ENCODE measurements around the gene SLIT2.

The SLIT2 gene

GRCh38 chr4:20217951-20218350, 33.8 kb upstream of the SLIT2 start:
- H3K36me3 ChIP-seq (ENCODE audit: insufficient read depth, low read length), result no peaks in the 10 kb centered on the region
- no peak overlapping the region for H3K27ac ChIP-seq (ENCODE audit: low read depth, low read length, poor library complexity, severe bottlenecking)
- H3K79me2 ChIP-seq (ENCODE audit: insufficient read depth, low read length), result no peaks in the 10 kb centered on the region
- no peak overlapping the region for H3K4me2 ChIP-seq (ENCODE audit: low read length)
- no peaks in the 10 kb centered on the region for H3K27me3 ChIP-seq (ENCODE audit: insufficient read depth, low read length)
- no peak overlapping the region for H2AFZ ChIP-seq (ENCODE audit: low read length)
- no peak for TF ChIP-seq CTCF (IDR thresholded peaks at IDR 0.05; ENCODE audit: low read length)
- H3K9me3 ChIP-seq (ENCODE audit: low read length), result no peaks in the 10 kb centered on the region
- no peak overlapping the region for H3K9ac ChIP-seq (ENCODE audit: low read length)
- H3K4me3 ChIP-seq (ENCODE audit: low read depth, low read length, poor library complexity, severe bottlenecking), result no peak overlapping the region
- no peaks in the 10 kb centered on the region for H4K20me1 ChIP-seq (ENCODE audit: insufficient read depth, low read length)
- no peaks in the 10 kb centered on the region for H3F3A ChIP-seq (ENCODE audit: insufficient read depth, low read length)
- H3K4me1 ChIP-seq (ENCODE audit: insufficient read depth, low read length, severe bottlenecking), result no peaks in the 10 kb centered on the region
- H3K9me2 ChIP-seq (ENCODE audit: low read depth, low read length), result no peaks in the 10 kb centered on the region

- H3K4me2 ChIP-seq (ENCODE audit: low read length), result no peak overlapping the region
- no peak overlapping the region for H2AFZ ChIP-seq (ENCODE audit: low read length)
- H3K36me3 ChIP-seq (ENCODE audit: insufficient read depth, low read length), result no peaks in the 10 kb centered on the region
- H3F3A ChIP-seq (ENCODE audit: insufficient read depth, low read length), result no peaks in the 10 kb centered on the region
- H3K9me2 ChIP-seq (ENCODE audit: low read depth, low read length), result no peaks in the 10 kb centered on the region
- no peak overlapping the region for H3K4me3 ChIP-seq (ENCODE audit: low read depth, low read length, poor library complexity, severe bottlenecking)
- no peaks in the 10 kb centered on the region for H3K79me2 ChIP-seq (ENCODE audit: insufficient read depth, low read length)
- H3K9me3 ChIP-seq (ENCODE audit: low read length), result no peaks in the 10 kb centered on the region
- H3K9ac ChIP-seq (ENCODE audit: low read length), result no peak overlapping the region
- no peaks in the 10 kb centered on the region for H3K27me3 ChIP-seq (ENCODE audit: insufficient read depth, low read length)
- H4K20me1 ChIP-seq (ENCODE audit: insufficient read depth, low read length), result no peaks in the 10 kb centered on the region
- H3K27ac ChIP-seq (ENCODE audit: low read depth, low read length, poor library complexity, severe bottlenecking), result no peak overlapping the region
- TF ChIP-seq EZH2 (IDR thresholded peaks at IDR 0.05; ENCODE audit: borderline replicate concordance, low read length) (no peak), CTCF (IDR thresholded peaks at IDR 0.05; ENCODE audit: low read length) (no peak)
- no peaks in the 10 kb centered on the region for H3K4me1 ChIP-seq (ENCODE audit: insufficient read depth, low read length, severe bottlenecking)
These were observed 32.2 kb upstream of the SLIT2 start for GRCh38 chr4:20219521-20219920.

- Histone ChIP-seq H3K4me3 (ENCODE audit: low read depth, low read length, poor library complexity, severe bottlenecking) (no peak overlapping the region), H3K9ac (ENCODE audit: low read length) (no peak overlapping the region), H3K4me2 (ENCODE audit: low read length) (no peak overlapping the region), H3K36me3 (ENCODE audit: insufficient read depth, low read length) (no peaks in the 10 kb centered on the region), H3F3A (ENCODE audit: insufficient read depth, low read length) (no peaks in the 10 kb centered on the region), H2AFZ (ENCODE audit: low read length) (no peak overlapping the region), H3K9me2 (ENCODE audit: low read depth, low read length) (no peaks in the 10 kb centered on the region), H3K9me3 (ENCODE audit: low read length) (no peaks in the 10 kb centered on the region), H3K79me2 (ENCODE audit: insufficient read depth, low read length) (no peaks in the 10 kb centered on the region), H3K27ac (ENCODE audit: low read depth, low read length, poor library complexity, severe bottlenecking) (no peak overlapping the region), H3K4me1 (ENCODE audit: insufficient read depth, low read length, severe bottlenecking) (no peaks in the 10 kb centered on the region), H3K27me3 (ENCODE audit: insufficient read depth, low read length) (no peaks in the 10 kb centered on the region), H4K20me1 (ENCODE audit: insufficient read depth, low read length) (no peaks in the 10 kb centered on the region)
- TF ChIP-seq CTCF (IDR thresholded peaks at IDR 0.05; ENCODE audit: low read length), result no peak
- TF ChIP-seq EZH2 (IDR thresholded peaks at IDR 0.05; ENCODE audit: borderline replicate concordance, low read length), result no peak
These were observed 13.7 kb upstream of the SLIT2 start for GRCh38 chr4:20237894-20238537.

All from OCI-LY1 (cell line).